Liver (tissue), 9 donors: Measurements from ENCODE around the gene ENO4. TPM values are rescaled to one million over a fixed set of nuclear protein-coding genes. Genes with fewer than 3 reads are reported as not detected.
A peak's percentile ranks its signal among the peaks of the same experiment; 100 is the strongest.

Experiments used
- DNase-seq: peaks from one replicate; pipeline ENCODE4 v3.0.0-alpha.2; 2017; ENCODE audit warnings: low spot score
- H3K27ac ChIP-seq, 2 donors: one replicate each; pipeline ENCODE4 v1.7.0; 2013; ENCODE audit warnings: inconsistent platforms in 2 of 2, low read length in 2 of 2, control low read depth in 1 of 2, low read depth in 1 of 2, mild to moderate bottlenecking in 1 of 2
- H3K27me3 ChIP-seq, 4 donors: one replicate each; pipeline versions ENCODE4 v1.6.1 to v1.7.0; 2013; ENCODE audit warnings: low read length in 3 of 4, inconsistent platforms in 1 of 4, mild to moderate bottlenecking in 1 of 4, moderate library complexity in 1 of 4; ENCODE audit not compliant: control insufficient read depth in 4 of 4, insufficient read depth in 4 of 4
- H3K36me3 ChIP-seq, 4 donors: one replicate each; pipeline versions ENCODE4 v1.6.1 to v1.7.0; 2013; ENCODE audit warnings: low read length in 3 of 4, mild to moderate bottlenecking in 3 of 4, low read depth in 1 of 4, moderate library complexity in 1 of 4; ENCODE audit not compliant: control insufficient read depth in 4 of 4, insufficient read depth in 3 of 4
- H3K4me1 ChIP-seq, 4 donors: one replicate each; pipeline versions ENCODE4 v1.6.1 to v1.7.0; 2013; ENCODE audit warnings: low read length in 3 of 4, mild to moderate bottlenecking in 3 of 4, moderate library complexity in 1 of 4; ENCODE audit not compliant: control insufficient read depth in 4 of 4, insufficient read depth in 4 of 4
- H3K4me3 ChIP-seq, 3 donors: one replicate each; pipeline versions ENCODE4 v1.6.1 to v1.7.0; 2013; ENCODE audit warnings: low read length in 3 of 3, control low read depth in 1 of 3, low read depth in 1 of 3, mild to moderate bottlenecking in 1 of 3
- H3K9ac ChIP-seq, 2 donors: one replicate each; pipeline ENCODE4 v1.7.0; 2013; ENCODE audit warnings: low read length in 2 of 2, mild to moderate bottlenecking in 2 of 2, moderate library complexity in 2 of 2, control low read depth in 1 of 2, low read depth in 1 of 2
- H3K9me3 ChIP-seq, 4 donors: one replicate each; pipeline versions ENCODE4 v1.6.1 to v1.7.0; 2013; ENCODE audit warnings: low read length in 3 of 4; ENCODE audit not compliant: control insufficient read depth in 4 of 4
- ATF3 ChIP-seq: IDR thresholded peaks from 2 replicates; pipeline ENCODE4 v1.6.1; 2016; ENCODE audit warnings: antibody characterized with exemption
- CTCF ChIP-seq: fragments of 150-350 bp; IDR thresholded peaks from 2 replicates; pipeline ENCODE4 v1.5.1; 2017; ENCODE audit warnings: improper control_type of control experiment, low read depth, low read length; ENCODE audit not compliant: missing input control
- EGR1 ChIP-seq, 2 donors: IDR thresholded peaks; 2 replicates each; pipeline ENCODE4 v1.6.1; 2016 to 2018; ENCODE audit warnings: antibody characterized with exemption in 2 of 2, low read depth in 2 of 2
- FOXA1 ChIP-seq: IDR thresholded peaks from 2 replicates; pipeline ENCODE4 v1.6.1; 2016; ENCODE audit warnings: antibody characterized with exemption
- FOXA2 ChIP-seq: IDR thresholded peaks from 2 replicates; pipeline ENCODE4 v1.6.1; 2016; ENCODE audit warnings: antibody characterized with exemption
- GABPA ChIP-seq, 2 donors: IDR thresholded peaks in 1 of 2; conservative IDR thresholded peaks in 1 of 2; 2 replicates each; pipeline ENCODE4 v1.6.1; 2016; ENCODE audit warnings: antibody characterized with exemption in 2 of 2, mild to moderate bottlenecking in 1 of 2, moderate library complexity in 1 of 2
- HNF4A ChIP-seq, 2 donors: conservative IDR thresholded peaks; 2 replicates each; pipeline ENCODE4 v1.6.1; 2016; ENCODE audit warnings: antibody characterized with exemption in 2 of 2, mild to moderate bottlenecking in 2 of 2
- HNF4G ChIP-seq: IDR thresholded peaks from 2 replicates; pipeline ENCODE4 v1.6.1; 2016; ENCODE audit warnings: antibody characterized with exemption
- JUND ChIP-seq, 2 donors: IDR thresholded peaks; 2 replicates each; pipeline ENCODE4 v1.6.1; 2016; ENCODE audit warnings: antibody characterized with exemption in 2 of 2
- NR2F2 ChIP-seq: IDR thresholded peaks from 2 replicates; pipeline ENCODE4 v1.6.1; 2016; ENCODE audit warnings: antibody characterized with exemption
- RAD21 ChIP-seq, 2 donors: IDR thresholded peaks; 2 replicates each; pipeline ENCODE4 v1.6.1; 2016; ENCODE audit warnings: antibody characterized with exemption in 2 of 2, mild to moderate bottlenecking in 2 of 2
- REST ChIP-seq: IDR thresholded peaks from 2 replicates; pipeline ENCODE4 v1.6.1; 2016; ENCODE audit warnings: antibody characterized with exemption, mild to moderate bottlenecking
- SP1 ChIP-seq: IDR thresholded peaks from 2 replicates; pipeline ENCODE4 v1.6.1; 2018; ENCODE audit warnings: antibody characterized with exemption, mild to moderate bottlenecking
- YY1 ChIP-seq: IDR thresholded peaks from 2 replicates; pipeline ENCODE4 v1.6.1; 2016; ENCODE audit warnings: antibody characterized with exemption, mild to moderate bottlenecking
- whole genome bisulfite sequencing: extraction: QIAGEN DNeasy Blood & Tissue Kit; methylation state at CpG from one replicate; pipeline ENCODE4 v1.1.7; 2013; 5-methylcytosine and 5-hydroxymethylcytosine counted together
- polyA plus RNA-seq, 2 donors: library from polyadenylated mRNA; stranded (reverse) in 1 of 2; unstranded in 1 of 2; fragments of 200-250 nt in 1 of 2; fragments of >200 nt in 1 of 2; fragmentation: Nextera tagmentation in 1 of 2; extraction: Ambion mirVana in 1 of 2; gene quantifications; one replicate each; pipeline versions ENCODE4 v1.2.1 to v1.2.3, GENCODE V29; 2013 to 2015
- total RNA-seq, 2 donors: library from RNA; depleted of rRNA; stranded (reverse); fragments of >200 nt; gene quantifications; one replicate each; pipeline ENCODE4 v1.2.3, GENCODE V29; 2014
- donor health status: healthy.
- donor health status: healthy.
- donor health status: healthy.
- donor health status: healthy.
- donor health status: healthy.

ENO4 gene
- total and polyA plus RNA-seq, 4 donors = 0.03 to 0.19 (median 0.10) TPM

GRCh38 chr10:116826803-116827202, 22.5 kb upstream of the ENO4 start:
- Histone ChIP-seq H3K9ac (no peak overlapping the region), H3K36me3 (no peaks in the 10 kb centered on the region), H3K4me1 (no peaks in the 10 kb centered on the region), H3K9me3 (no peaks in the 10 kb centered on the region), H3K27ac (no peak overlapping the region), H3K4me3 (no peak overlapping the region), H3K27me3 (no peaks in the 10 kb centered on the region)
- 91% methylated on average over 7 of the region's 7 CpGs for WGBS
- DNase-seq = no peak
- TF ChIP-seq JUND (IDR thresholded peaks at IDR 0.05) (no peak), RAD21 (IDR thresholded peaks at IDR 0.05) (no peak), EGR1 (IDR thresholded peaks at IDR 0.05; ENCODE audit: low read depth in 2 of 2) (no peak), HNF4G (no peak)

- Histone ChIP-seq H3K36me3 (no peaks in the 10 kb centered on the region), H3K27me3 (no peaks in the 10 kb centered on the region), H3K4me3 (no peak overlapping the region), H3K9ac (no peak overlapping the region), H3K4me1 (no peaks in the 10 kb centered on the region), H3K9me3 (no peaks in the 10 kb centered on the region), H3K27ac (no peak overlapping the region)
- TF ChIP-seq SP1 = no peak
- TF ChIP-seq RAD21 (IDR thresholded peaks at IDR 0.05) = peak in 1 of 2 donors; percentile 22
- DNase-seq = no peak
- 90% methylated on average over 11 of the region's 11 CpGs for WGBS
Observed at GRCh38 chr10:116827214-116827671, 22.1 kb upstream of the ENO4 start.

GRCh38 chr10:116828116-116828515, 21.2 kb upstream of the ENO4 start:
- H3K27me3 ChIP-seq = no peaks in the 10 kb centered on the region
- no peaks in the 10 kb centered on the region for H3K9me3 ChIP-seq
- no peak overlapping the region for H3K9ac ChIP-seq
- DNase-seq = no peak
- TF ChIP-seq NR2F2 (no peak), RAD21 (IDR thresholded peaks at IDR 0.05) (no peak), HNF4A (conservative IDR thresholded peaks at IDR 0.05) (no peak), FOXA2 (no peak), YY1 (no peak), ATF3 (no peak), GABPA (IDR thresholded peaks at IDR 0.05 in 1 of 2, conservative IDR thresholded peaks at IDR 0.05 in 1 of 2) (no peak), HNF4G (no peak)
- no peak overlapping the region for H3K27ac ChIP-seq
- H3K36me3 ChIP-seq = peaks cover 0 to 2% (median 0%) of the 10 kb centered on the region in 4 donors
- H3K4me3 ChIP-seq = no peak overlapping the region
- no peaks in the 10 kb centered on the region for H3K4me1 ChIP-seq
- 79% methylated on average over 2 of the region's 2 CpGs for WGBS

GRCh38 chr10:116829711-116830110, 19.6 kb upstream of the ENO4 start:
- TF ChIP-seq GABPA (IDR thresholded peaks at IDR 0.05 in 1 of 2, conservative IDR thresholded peaks at IDR 0.05 in 1 of 2) = no peak
- TF ChIP-seq SP1 = no peak
- TF ChIP-seq EGR1 (IDR thresholded peaks at IDR 0.05; ENCODE audit: low read depth in 2 of 2) = no peak
- no peak for TF ChIP-seq REST
- no peak for TF ChIP-seq NR2F2
- no peak for TF ChIP-seq ATF3
- TF ChIP-seq FOXA2 = no peak
- no peak for TF ChIP-seq CTCF
- no peak for TF ChIP-seq YY1
- TF ChIP-seq FOXA1 = no peak
- Histone ChIP-seq H3K27me3 (no peaks in the 10 kb centered on the region), H3K27ac (no peak overlapping the region), H3K9me3 (no peaks in the 10 kb centered on the region), H3K4me1 (no peaks in the 10 kb centered on the region), H3K4me3 (no peak overlapping the region), H3K36me3 (peaks cover 0 to 2% (median 0%) of the 10 kb centered on the region in 4 donors), H3K9ac (no peak overlapping the region)
- 94% methylated on average over 9 of the region's 9 CpGs for WGBS
- DNase-seq = no peak
